ENCODE results near the gene DOCK3.

GRCh38 chr3:51381333-51381705, 706.6 kb downstream of the DOCK3 start:
- TF ChIP-seq CTCF (IDR thresholded peaks at IDR 0.05; ENCODE audit: low read depth, low read length) (no peak), EZH2phosphoT487 (IDR thresholded peaks at IDR 0.05; ENCODE audit: low read depth) (no peak)
